ENCODE results near the gene NOC2L.

Gene NOC2L

DNA sequence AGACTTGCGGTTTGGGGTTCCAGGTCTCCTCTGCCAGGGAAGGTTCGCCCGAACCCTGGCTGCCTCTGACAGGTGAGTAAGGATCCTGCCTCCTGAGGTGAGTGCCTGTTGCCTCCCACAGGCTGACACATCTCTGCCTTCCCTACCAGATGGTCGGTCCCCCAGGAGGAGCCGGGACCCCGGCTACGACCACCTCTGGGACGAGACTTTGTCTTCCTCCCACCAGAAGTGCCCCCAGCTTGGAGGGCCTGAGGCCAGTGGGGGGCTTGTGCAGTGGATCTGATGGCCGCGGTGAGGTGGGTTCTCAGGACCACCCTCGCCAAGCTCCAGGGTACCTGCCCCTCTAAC lies 15.2 kb upstream of the NOC2L start:
- DNase-seq: no peak

DNA sequence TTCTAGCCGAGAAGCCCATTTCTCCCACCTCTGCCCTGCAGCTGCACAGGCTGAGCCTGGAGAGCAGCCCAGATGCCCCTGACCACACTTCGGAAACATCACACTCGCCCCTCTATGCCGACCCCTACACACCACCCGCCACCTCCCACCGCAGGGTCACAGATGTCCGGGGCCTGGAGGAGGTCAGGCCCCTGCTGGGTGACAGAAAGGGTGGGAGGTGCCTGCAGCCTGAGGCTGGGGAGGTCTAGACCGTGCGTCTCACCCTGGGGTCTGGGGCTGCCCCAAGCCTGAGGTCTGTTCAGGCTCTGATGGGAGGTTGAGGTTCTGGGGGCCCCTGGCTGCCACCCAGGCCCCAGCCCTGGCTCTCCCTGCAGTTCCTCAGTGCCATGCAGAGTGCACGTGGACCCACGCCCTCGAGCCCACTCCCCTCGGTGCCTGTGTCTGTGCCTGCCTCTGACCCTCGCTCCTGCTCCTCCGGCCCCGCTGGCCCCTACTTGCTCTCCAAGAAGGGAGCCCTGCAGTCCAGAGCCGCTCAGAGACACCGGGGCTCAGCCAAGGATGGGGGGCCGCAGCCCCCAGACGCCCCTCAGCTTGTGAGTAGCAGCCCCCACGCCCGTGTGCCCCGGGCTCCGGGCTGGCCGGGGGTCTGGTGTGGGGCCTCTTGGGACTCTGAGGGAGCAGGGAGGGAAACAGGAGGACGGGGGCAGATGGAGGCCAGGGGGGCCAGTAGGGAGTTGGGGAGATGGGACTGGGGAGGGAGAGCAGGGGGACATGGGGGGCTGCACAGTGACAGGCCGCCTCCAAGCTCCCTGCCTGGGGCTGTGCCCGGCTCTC lies 14.6 kb upstream of the NOC2L start:
- no peak for DNase-seq

GRCh38 chr1:972726-973458 lies 13.8 kb upstream of the NOC2L start:
- DNase-seq: no peak

- no peak for DNase-seq
These were observed 12.9 kb upstream of the NOC2L start for GRCh38 chr1:971751-972506.

GRCh38 chr1:970973-971730 lies 12.1 kb upstream of the NOC2L start:
- no peak for DNase-seq

GRCh38 chr1:970242-970972 lies 11.4 kb upstream of the NOC2L start:
- DNase-seq: no peak

- no peak for DNase-seq
These were observed 10.3 kb upstream of the NOC2L start for GRCh38 chr1:969260-969855.

- no peak for DNase-seq
These were observed 8.6 kb upstream of the NOC2L start for GRCh38 chr1:967466-968343.

- DNase-seq: peak; percentile 84
These were observed 7.7 kb upstream of the NOC2L start for GRCh38 chr1:966704-967300.

DNA sequence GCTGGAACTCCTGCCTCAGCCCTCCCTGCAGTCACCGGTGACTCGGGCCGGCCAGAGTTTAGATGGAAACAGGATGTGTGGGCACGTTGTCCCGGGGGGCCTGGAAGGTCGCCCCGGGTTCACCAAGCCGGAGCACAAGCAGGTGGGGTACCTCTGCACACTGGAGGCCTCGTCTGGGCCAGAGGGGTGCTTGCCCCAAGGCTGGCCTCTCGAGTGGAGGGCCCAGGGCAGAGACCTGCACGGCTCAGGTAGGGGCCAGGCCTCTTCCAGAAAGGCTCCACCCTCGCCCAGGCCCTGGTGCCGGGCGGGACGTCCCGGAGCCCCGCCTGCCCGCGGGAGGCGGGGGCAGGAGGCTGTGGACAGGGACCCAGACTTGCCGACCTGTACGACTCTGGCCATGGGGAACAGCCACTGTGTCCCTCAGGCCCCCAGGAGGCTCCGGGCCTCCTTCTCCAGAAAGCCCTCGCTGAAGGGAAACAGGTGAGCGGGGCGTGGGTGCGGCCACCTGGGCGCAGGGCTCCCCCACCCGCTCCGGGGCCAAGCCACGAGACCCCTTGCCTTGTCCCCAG lies 7.2 kb upstream of the NOC2L start, which contains the start of gene PLEKHN1:
PLEKHN1 (plus strand) TSS at position 348 of the 569 bp plus-strand sequence; CDS start at position 398, 50 bp downstream.
- no peak for DNase-seq

GRCh38 chr1:965526-966134 lies 6.6 kb upstream of the NOC2L start:
- no peak for DNase-seq

GRCh38 chr1:964691-965525 lies 5.9 kb upstream of the NOC2L start:
- DNase-seq: no peak

DNA sequence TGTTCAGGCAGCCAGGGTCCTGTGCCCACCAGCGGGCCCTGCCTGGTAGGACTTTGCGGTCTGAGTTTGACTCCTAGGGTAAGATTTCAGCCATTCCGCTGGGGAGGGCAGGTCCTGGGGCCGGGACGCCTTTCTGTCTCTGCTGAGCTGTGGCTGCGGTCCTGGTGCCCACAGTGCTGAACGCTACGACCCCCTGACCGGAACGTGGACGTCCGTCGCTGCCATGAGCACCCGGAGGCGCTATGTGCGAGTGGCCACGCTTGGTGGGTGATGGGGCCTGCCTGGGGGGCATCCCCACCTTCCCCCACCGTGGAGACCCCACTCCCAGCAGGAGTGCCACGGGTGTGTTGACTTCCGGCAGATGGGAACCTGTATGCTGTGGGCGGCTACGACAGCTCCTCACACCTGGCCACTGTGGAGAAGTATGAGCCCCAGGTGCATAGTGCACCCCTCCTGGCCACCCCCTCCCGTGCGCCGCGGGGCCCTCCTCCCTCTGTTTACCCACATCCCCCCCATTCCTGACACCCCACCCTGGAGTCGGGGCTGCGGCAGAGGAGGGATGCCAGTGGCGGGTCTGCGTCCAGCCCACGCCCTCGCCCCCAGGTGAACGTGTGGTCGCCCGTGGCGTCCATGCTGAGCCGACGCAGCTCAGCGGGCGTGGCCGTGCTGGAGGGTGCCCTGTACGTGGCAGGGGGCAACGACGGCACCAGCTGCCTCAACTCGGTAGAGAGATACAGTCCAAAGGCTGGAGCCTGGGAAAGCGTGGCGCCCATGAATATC lies 4.9 kb upstream of the NOC2L start:
- no peak for DNase-seq

GRCh38 chr1:963301-963651 lies 4.2 kb upstream of the NOC2L start:
- no peak for DNase-seq

- DNase-seq: no peak
These were observed 3.6 kb upstream of the NOC2L start for GRCh38 chr1:962381-963300.

DNA sequence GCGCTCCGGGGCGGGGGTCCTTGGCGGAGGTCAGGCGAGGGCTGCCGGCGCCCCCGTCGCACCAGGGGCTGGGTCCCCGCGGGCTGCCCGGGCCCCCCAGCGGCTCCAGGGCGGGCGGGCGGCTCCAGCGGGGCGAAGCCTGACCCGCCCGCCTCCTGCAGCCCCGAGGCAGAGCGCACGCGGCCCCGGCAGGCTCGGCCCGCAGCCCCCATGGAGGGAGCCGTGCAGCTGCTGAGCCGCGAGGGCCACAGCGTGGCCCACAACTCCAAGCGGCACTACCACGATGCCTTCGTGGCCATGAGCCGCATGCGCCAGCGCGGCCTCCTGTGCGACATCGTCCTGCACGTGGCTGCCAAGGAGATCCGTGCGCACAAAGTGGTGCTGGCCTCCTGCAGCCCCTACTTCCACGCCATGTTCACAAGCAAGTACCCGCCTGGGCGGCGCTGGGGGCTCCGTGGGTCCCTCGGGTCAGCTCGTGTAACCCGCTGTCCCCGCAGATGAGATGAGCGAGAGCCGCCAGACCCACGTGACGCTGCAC lies 2.1 kb upstream of the NOC2L start:
- no peak for DNase-seq
